Karpas-422 (cell line): Measurements from ENCODE around the gene RNF215. TPM values are rescaled to one million over a fixed set of nuclear protein-coding genes. Genes with fewer than 3 reads are reported as not detected.

Experiments
- DNase-seq: peaks from one replicate; pipeline ENCODE4 v3.0.0-alpha.2; 2015
- H2AFZ ChIP-seq: fragments of 200-600 bp; sonication (generic); 2 replicates; pipeline ENCODE4 v1.6.1; 2014; ENCODE audit warnings: antibody characterized with exemption, low read length, mixed read lengths
- H3K27ac ChIP-seq: fragments of 200-600 bp; sonication (generic); 2 replicates; pipeline ENCODE4 v1.5.1; 2014; ENCODE audit warnings: mild to moderate bottlenecking, low read length, moderate library complexity
- H3K27me3 ChIP-seq: fragments of 200-600 bp; sonication (generic); 2 replicates; pipeline ENCODE4 v1.6.1; 2014; ENCODE audit warnings: low read length, mixed read lengths
- H3K36me3 ChIP-seq: fragments of 200-600 bp; sonication (generic); 2 replicates; pipeline ENCODE4 v1.6.1; 2014; ENCODE audit warnings: low read length, mixed read lengths; ENCODE audit not compliant: insufficient read depth
- H3K4me1 ChIP-seq: fragments of 200-600 bp; sonication (generic); 2 replicates; pipeline ENCODE4 v1.6.1; 2014; ENCODE audit warnings: mild to moderate bottlenecking, low read length, mixed read lengths
- H3K4me2 ChIP-seq: fragments of 200-600 bp; sonication (generic); 2 replicates; pipeline ENCODE4 v1.6.1; 2014; ENCODE audit warnings: low read length, low read depth, mild to moderate bottlenecking; ENCODE audit not compliant: poor library complexity, severe bottlenecking
- H3K4me3 ChIP-seq: fragments of 200-600 bp; sonication (generic); 2 replicates; pipeline ENCODE4 v1.5.1; 2014; ENCODE audit warnings: mild to moderate bottlenecking, antibody characterized with exemption, low read length, mixed read lengths
- H3K79me2 ChIP-seq: fragments of 200-600 bp; sonication (generic); 2 replicates; pipeline ENCODE4 v1.6.1; 2014; ENCODE audit warnings: mild to moderate bottlenecking, low read length, mixed read lengths
- H3K9ac ChIP-seq: fragments of 200-600 bp; sonication (generic); 2 replicates; pipeline ENCODE4 v1.6.0; 2014; ENCODE audit warnings: low read length
- H3K9me2 ChIP-seq: fragments of 200-600 bp; sonication (generic), shearing (Covaris generic); replicated peaks from 2 replicates; pipeline ENCODE4 v1.6.0; 2014; ENCODE audit warnings: mild to moderate bottlenecking, low read length, moderate library complexity; ENCODE audit not compliant: insufficient read depth
- H3K9me3 ChIP-seq: fragments of 300-700, 200-600 bp; sonication (generic); 2 replicates; pipeline ENCODE4 v1.6.1; 2014; ENCODE audit warnings: low read length, mixed read lengths
- H4K20me1 ChIP-seq: fragments of 200-600 bp; sonication (generic); 2 replicates; pipeline ENCODE4 v1.6.1; 2014; ENCODE audit warnings: mild to moderate bottlenecking, antibody characterized with exemption, low read length, low read depth; ENCODE audit not compliant: insufficient read depth
- total RNA-seq: library from RNA; depleted of rRNA; stranded (reverse); fragments of >200 nt; shearing (Covaris generic); gene quantifications from 2 replicates; pipeline ENCODE4 v1.2.3, GENCODE V29; 2014; ENCODE audit warnings: low replicate concordance; rRNA removed

The RNF215 gene
- total RNA-seq, result 4.0 and 16.9 TPM in 2 replicates

GRCh38 chr22:30386960-30387827 is at the start of gene RNF215:
Gene RNF215, minus strand, starts transcription at chr22:30387411. Its CDS starts 98 bp downstream, at chr22:30387313.
- Histone ChIP-seq H3K4me2 (peak within 1 kb of the TSS; percentile 68), H3K9me2 (no peaks in the 10 kb centered on the region), H4K20me1 (no peaks in the 10 kb centered on the region), H3K27me3 (no peaks in the 10 kb centered on the region), H3K4me1 (peaks cover 34% of the 10 kb centered on the region), H3K4me3 (peak within 1 kb of the TSS; percentile 67), H3K27ac (no peak within 1 kb of the TSS), H3K9ac (peak within 1 kb of the TSS; percentile 77), H3K36me3 (no peaks in the 10 kb centered on the region), H2AFZ (peak within 1 kb of the TSS; percentile 33; the same call in 1 of the 2 replicates), H3K9me3 (no peaks in the 10 kb centered on the region), H3K79me2 (no peaks in the 10 kb centered on the region)
- DNase-seq, result peak; percentile 94

DNA sequence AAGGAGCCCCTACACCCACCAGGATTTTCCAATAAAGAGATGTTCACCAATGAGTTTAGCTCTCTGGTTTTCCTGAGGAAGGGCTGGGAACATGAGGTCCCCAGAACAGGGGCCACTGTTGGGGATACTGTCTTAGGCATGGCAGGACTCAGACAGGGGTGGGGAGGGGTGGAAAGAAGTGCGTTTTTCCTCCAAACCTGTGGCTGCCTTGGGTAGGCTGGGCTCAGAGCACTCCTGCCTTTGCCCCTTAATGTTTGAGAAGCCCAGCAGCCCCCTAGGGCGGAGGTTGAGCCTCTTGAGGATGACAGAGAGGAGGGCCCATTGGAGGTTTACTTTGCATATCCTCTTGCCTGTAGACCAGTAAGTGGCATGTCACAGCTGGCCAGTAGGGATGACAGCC is 49.0 kb upstream of the RNF215 start:
- H3K36me3 ChIP-seq, result peaks cover 10% of the 10 kb centered on the region; the same call in 1 of the 2 replicates
- peak overlapping the region; percentile 84 for H3K4me2 ChIP-seq
- 0 out of 2 replicates have a peak, but pooled peaks cover 3% of the 10 kb centered on the region for H3K9me2 ChIP-seq
- H3K27me3 ChIP-seq, result no peaks in the 10 kb centered on the region
- DNase-seq, result no peak
- H2AFZ ChIP-seq, result peak overlapping the region; percentile 55; the same call in 1 of the 2 replicates
- H3K4me3 ChIP-seq, result peak overlapping the region; percentile 77
- H4K20me1 ChIP-seq, result no peaks in the 10 kb centered on the region
- H3K4me1 ChIP-seq, result peaks cover 21% of the 10 kb centered on the region
- no peaks in the 10 kb centered on the region for H3K9me3 ChIP-seq
- peak overlapping the region; percentile 72 for H3K9ac ChIP-seq
- no peaks in the 10 kb centered on the region for H3K79me2 ChIP-seq
- peak overlapping the region; percentile 55 for H3K27ac ChIP-seq

DNA sequence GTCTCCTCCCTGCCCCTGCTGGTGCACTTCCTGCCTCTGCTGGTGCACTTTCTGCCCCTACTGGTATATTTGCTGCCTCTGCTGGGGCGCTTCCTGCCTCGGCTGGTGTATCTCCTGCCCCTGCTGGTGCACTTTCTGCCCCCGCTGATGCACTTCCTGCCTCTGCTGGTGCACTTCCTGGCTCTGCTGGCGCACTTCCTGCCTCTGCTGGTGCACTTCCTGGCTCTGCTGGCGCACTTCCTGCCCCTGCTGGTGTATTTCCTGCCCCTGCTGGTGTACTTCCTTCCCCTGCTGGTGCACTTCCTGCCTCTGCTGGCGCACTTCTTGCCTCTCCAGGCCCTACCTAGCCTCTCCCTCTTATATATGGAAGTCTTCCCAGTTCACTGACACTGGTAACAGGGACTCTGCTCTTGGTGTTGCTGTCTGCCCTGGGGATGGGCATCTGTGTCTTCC is 48.5 kb upstream of the RNF215 start:
- Histone ChIP-seq H3K27ac (peak overlapping the region; percentile 78), H3K79me2 (no peaks in the 10 kb centered on the region), H3K9me3 (no peaks in the 10 kb centered on the region), H3K4me2 (peak overlapping the region; percentile 84), H4K20me1 (no peaks in the 10 kb centered on the region), H3K9ac (peak overlapping the region; percentile 72), H2AFZ (peak overlapping the region; percentile 55; the same call in 1 of the 2 replicates), H3K9me2 (0 out of 2 replicates have a peak, but pooled peaks cover 3% of the 10 kb centered on the region), H3K4me3 (peak overlapping the region; percentile 77), H3K27me3 (no peaks in the 10 kb centered on the region), H3K36me3 (peaks cover 10% of the 10 kb centered on the region; the same call in 1 of the 2 replicates), H3K4me1 (peaks cover 21% of the 10 kb centered on the region)
- peak; percentile 96 for DNase-seq

- Histone ChIP-seq H3K4me1 (peaks cover 21% of the 10 kb centered on the region), H2AFZ (no peak overlapping the region), H3K4me3 (peak overlapping the region; percentile 77), H3K79me2 (no peaks in the 10 kb centered on the region), H3K9me3 (no peaks in the 10 kb centered on the region), H3K9me2 (0 out of 2 replicates have a peak, but pooled peaks cover 3% of the 10 kb centered on the region), H3K4me2 (peak overlapping the region; percentile 84), H3K27me3 (no peaks in the 10 kb centered on the region), H3K27ac (peak overlapping the region; percentile 78), H4K20me1 (no peaks in the 10 kb centered on the region), H3K36me3 (peaks cover 10% of the 10 kb centered on the region; the same call in 1 of the 2 replicates), H3K9ac (peak overlapping the region; percentile 71)
- DNase-seq, result no peak
Measured at GRCh38 chr22:30434843-30435242, 47.6 kb upstream of the RNF215 start.

DNA sequence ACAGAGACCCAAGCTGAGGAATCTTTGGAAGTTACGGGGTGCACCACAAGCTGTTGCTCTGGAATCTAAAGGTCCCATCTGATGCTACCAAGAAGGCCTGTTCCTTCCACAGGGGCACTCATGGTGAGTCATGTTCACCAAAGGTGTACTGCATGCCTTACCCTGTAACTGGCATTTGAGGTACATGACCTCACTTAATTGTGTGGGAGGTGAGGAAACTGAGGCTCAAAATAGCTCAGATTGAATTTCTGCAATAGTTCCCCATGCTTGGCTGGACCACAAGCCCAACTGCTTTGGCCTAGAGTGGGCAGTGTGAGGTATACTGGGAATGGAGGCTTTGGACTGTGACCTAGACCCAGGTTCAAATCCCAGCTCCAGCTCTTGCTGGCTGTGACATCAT is 46.6 kb upstream of the RNF215 start:
- no peak overlapping the region for H3K4me2 ChIP-seq
- H3K27me3 ChIP-seq, result no peaks in the 10 kb centered on the region
- H4K20me1 ChIP-seq, result no peaks in the 10 kb centered on the region
- H3K4me3 ChIP-seq, result no peak overlapping the region
- peaks cover 21% of the 10 kb centered on the region for H3K4me1 ChIP-seq
- 0 out of 2 replicates have a peak, but pooled peaks cover 3% of the 10 kb centered on the region for H3K9me2 ChIP-seq
- no peak for DNase-seq
- no peaks in the 10 kb centered on the region for H3K79me2 ChIP-seq
- no peaks in the 10 kb centered on the region for H3K9me3 ChIP-seq
- no peak overlapping the region for H3K27ac ChIP-seq
- peaks cover 10% of the 10 kb centered on the region; the same call in 1 of the 2 replicates for H3K36me3 ChIP-seq
- no peak overlapping the region for H2AFZ ChIP-seq
- no peak overlapping the region for H3K9ac ChIP-seq

- Histone ChIP-seq H3K4me1 (peaks cover 21% of the 10 kb centered on the region), H4K20me1 (no peaks in the 10 kb centered on the region), H3K27ac (no peak overlapping the region), H2AFZ (no peak overlapping the region), H3K9ac (no peak overlapping the region), H3K9me3 (no peaks in the 10 kb centered on the region), H3K4me2 (no peak overlapping the region), H3K9me2 (0 out of 2 replicates have a peak, but pooled peaks cover 3% of the 10 kb centered on the region), H3K27me3 (no peaks in the 10 kb centered on the region), H3K4me3 (no peak overlapping the region), H3K79me2 (no peaks in the 10 kb centered on the region), H3K36me3 (peaks cover 14% of the 10 kb centered on the region)
- no peak for DNase-seq
Measured at GRCh38 chr22:30433227-30433626, 46.0 kb upstream of the RNF215 start.

GRCh38 chr22:30432520-30432919 is 45.3 kb upstream of the RNF215 start:
- H3K27ac ChIP-seq, result no peak overlapping the region
- no peak for DNase-seq
- no peaks in the 10 kb centered on the region for H3K9me3 ChIP-seq
- peaks cover 18% of the 10 kb centered on the region for H3K36me3 ChIP-seq
- peaks cover under 1% of the 10 kb centered on the region; the same call in 1 of the 2 replicates for H3K79me2 ChIP-seq
- H3K4me2 ChIP-seq, result no peak overlapping the region
- no peak overlapping the region for H2AFZ ChIP-seq
- H3K9ac ChIP-seq, result no peak overlapping the region
- H3K4me3 ChIP-seq, result no peak overlapping the region
- no peaks in the 10 kb centered on the region for H3K27me3 ChIP-seq
- H3K9me2 ChIP-seq, result 0 out of 2 replicates have a peak, but pooled peaks cover 3% of the 10 kb centered on the region
- H3K4me1 ChIP-seq, result peaks cover 21% of the 10 kb centered on the region
- H4K20me1 ChIP-seq, result no peaks in the 10 kb centered on the region

GRCh38 chr22:30432096-30432495 is 44.9 kb upstream of the RNF215 start:
- DNase-seq, result no peak
- Histone ChIP-seq H3K9me3 (no peaks in the 10 kb centered on the region), H3K36me3 (peaks cover 22% of the 10 kb centered on the region), H3K79me2 (peaks cover 4% of the 10 kb centered on the region), H3K27me3 (no peaks in the 10 kb centered on the region), H3K4me1 (peaks cover 24% of the 10 kb centered on the region), H3K9ac (no peak overlapping the region), H3K27ac (no peak overlapping the region), H3K4me3 (no peak overlapping the region), H2AFZ (no peak overlapping the region), H4K20me1 (no peaks in the 10 kb centered on the region), H3K4me2 (no peak overlapping the region), H3K9me2 (0 out of 2 replicates have a peak, but pooled peaks cover 2% of the 10 kb centered on the region)
